ES-I3 (cell line): Measurements from ENCODE around the gene CALN1.
"Not testable (repeated sequence)": the region's sequence is repeated elsewhere in the genome, so short reads cannot be mapped to it uniquely, and the experiment has no call there.

ENCODE experiments used
- H3K36me3 ChIP-seq: 2 replicates; pipeline ENCODE4 v1.6.1; 2013; ENCODE audit warnings: mild to moderate bottlenecking, low read length, control low read depth, moderate library complexity; ENCODE audit not compliant: insufficient read depth
- H3K4me1 ChIP-seq: 2 replicates; pipeline ENCODE4 v1.6.1; 2013; ENCODE audit warnings: mild to moderate bottlenecking, control low read depth, low read length; ENCODE audit not compliant: insufficient read depth
- H3K9ac ChIP-seq: 2 replicates; pipeline ENCODE4 v1.6.1; 2013; ENCODE audit warnings: low read depth, mild to moderate bottlenecking, low read length, moderate library complexity
- H3K9me3 ChIP-seq: 2 replicates; pipeline ENCODE4 v1.6.1; 2013; ENCODE audit warnings: mild to moderate bottlenecking, low read length, moderate library complexity; ENCODE audit not compliant: control insufficient read depth, insufficient read depth

The CALN1 gene

GRCh38 chr7:72078856-72079255, 333.3 kb downstream of the CALN1 start:
- H3K9ac ChIP-seq, result no peak overlapping the region
- no peaks in the 10 kb centered on the region for H3K4me1 ChIP-seq
- no peaks in the 10 kb centered on the region for H3K9me3 ChIP-seq
- H3K36me3 ChIP-seq, result no peaks in the 10 kb centered on the region

DNA sequence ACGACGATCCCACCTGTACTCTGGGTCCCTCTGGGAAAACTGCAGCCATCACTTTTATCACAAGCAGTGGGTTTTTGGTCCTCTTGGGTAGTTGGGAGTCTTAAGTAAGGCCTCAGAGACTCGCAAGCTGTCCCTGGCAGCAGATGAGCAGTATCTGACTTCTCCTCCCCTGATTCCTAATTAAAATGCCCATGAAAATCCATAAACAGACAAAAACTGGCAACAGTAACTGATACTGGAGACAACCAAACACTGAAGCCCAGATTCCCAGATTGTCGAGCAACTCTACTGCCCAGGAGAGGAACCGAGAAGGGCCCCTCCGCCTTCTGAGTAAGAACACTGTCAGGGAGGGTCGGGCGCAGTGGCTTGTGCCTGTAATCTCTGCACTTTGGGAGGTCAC, 333.8 kb downstream of the CALN1 start:
- Histone ChIP-seq H3K4me1 (no peaks in the 10 kb centered on the region), H3K9me3 (no peaks in the 10 kb centered on the region), H3K9ac (no peak overlapping the region), H3K36me3 (no peaks in the 10 kb centered on the region)

GRCh38 chr7:72077786-72078185, 334.4 kb downstream of the CALN1 start:
- Histone ChIP-seq H3K9ac (no peak overlapping the region), H3K36me3 (no peaks in the 10 kb centered on the region), H3K9me3 (no peaks in the 10 kb centered on the region), H3K4me1 (no peaks in the 10 kb centered on the region)

GRCh38 chr7:72072901-72073300, 339.2 kb downstream of the CALN1 start:
- Histone ChIP-seq H3K9me3 (0 out of 2 replicates have a peak, but pooled peaks cover 4% of the 10 kb centered on the region), H3K4me1 (no peaks in the 10 kb centered on the region), H3K9ac (no peak overlapping the region), H3K36me3 (no peaks in the 10 kb centered on the region)

GRCh38 chr7:72069263-72069662, 342.9 kb downstream of the CALN1 start:
- Histone ChIP-seq H3K36me3 (no peaks in the 10 kb centered on the region), H3K4me1 (no peaks in the 10 kb centered on the region; the same call in 1 of the 2 replicates), H3K9ac (no peak overlapping the region), H3K9me3 (0 out of 2 replicates have a peak, but pooled peaks cover 4% of the 10 kb centered on the region)

- H3K9me3 ChIP-seq, H3K36me3 ChIP-seq, H3K4me1 ChIP-seq, H3K9ac ChIP-seq: not testable (repeated sequence)
Observed at GRCh38 chr7:72065764-72066163, 346.4 kb downstream of the CALN1 start.

- H3K9ac ChIP-seq, result no peak overlapping the region
- H3K36me3 ChIP-seq, result no peaks in the 10 kb centered on the region
- no peaks in the 10 kb centered on the region; the same call in 1 of the 2 replicates for H3K4me1 ChIP-seq
- no peaks in the 10 kb centered on the region for H3K9me3 ChIP-seq
Observed at GRCh38 chr7:72064916-72065315, 347.2 kb downstream of the CALN1 start.

DNA sequence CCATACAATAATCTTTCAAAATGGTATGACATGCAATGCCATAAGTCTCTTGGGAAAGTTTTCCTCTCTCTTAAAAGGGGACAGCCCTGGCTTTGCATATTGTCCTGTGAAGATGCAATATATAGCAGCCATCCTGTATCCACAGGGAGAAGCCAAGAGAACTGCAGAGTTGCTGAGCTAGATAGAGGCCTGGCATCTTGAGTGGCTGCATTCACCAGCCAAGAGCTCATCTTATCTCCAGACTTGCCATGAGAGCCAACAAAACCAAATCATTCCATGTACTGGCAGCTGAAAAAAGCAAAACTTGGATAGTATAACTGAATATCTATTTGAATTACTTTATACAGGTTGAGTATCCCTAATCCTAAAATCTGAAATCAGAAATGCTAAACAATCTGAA, 348.8 kb downstream of the CALN1 start:
- H3K4me1 ChIP-seq, result no peaks in the 10 kb centered on the region; the same call in 1 of the 2 replicates
- no peaks in the 10 kb centered on the region for H3K36me3 ChIP-seq
- H3K9me3 ChIP-seq, result no peaks in the 10 kb centered on the region
- H3K9ac ChIP-seq, result no peak overlapping the region

DNA sequence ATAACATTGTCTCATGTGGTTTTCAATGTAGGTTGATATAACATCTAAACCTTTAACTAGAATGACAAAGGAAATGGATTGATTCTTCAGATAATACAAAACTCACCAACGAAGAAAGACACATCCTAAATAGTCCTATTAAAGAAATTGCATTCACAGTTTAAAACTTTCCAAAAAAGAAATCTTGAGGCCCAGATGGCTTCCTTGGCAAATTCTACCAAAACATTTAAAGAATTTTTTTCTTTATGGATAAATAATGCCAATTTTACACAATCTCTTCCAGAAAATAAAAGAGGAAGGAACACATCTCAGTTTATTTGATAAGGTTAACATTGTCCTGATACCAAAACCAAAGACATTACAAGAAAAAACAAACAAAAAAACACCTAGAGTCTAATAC, 349.5 kb downstream of the CALN1 start:
- no peaks in the 10 kb centered on the region for H3K36me3 ChIP-seq

DNA sequence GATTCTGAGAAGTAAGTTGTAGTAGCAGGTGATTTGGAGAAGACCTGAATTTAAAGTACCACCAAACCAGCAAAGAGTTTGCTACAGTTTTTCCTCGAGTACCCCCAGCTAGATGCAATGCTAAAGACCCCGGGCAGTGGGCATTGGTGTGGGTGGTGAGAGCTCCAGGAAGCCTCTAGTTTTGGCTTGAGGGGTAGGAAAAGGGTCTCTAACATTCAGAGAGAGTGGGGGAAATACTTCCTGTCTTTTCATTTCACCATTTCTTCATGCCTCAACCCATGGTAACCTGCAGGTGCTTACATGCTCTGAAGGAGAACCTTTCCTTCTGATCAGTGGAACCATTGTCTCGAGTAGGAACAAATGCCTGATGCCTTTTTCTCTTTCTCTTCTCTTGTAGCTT, 352.2 kb downstream of the CALN1 start:
- H3K4me1 ChIP-seq, result no peaks in the 10 kb centered on the region
- no peak overlapping the region for H3K9ac ChIP-seq
- no peaks in the 10 kb centered on the region for H3K36me3 ChIP-seq
- H3K9me3 ChIP-seq, result no peaks in the 10 kb centered on the region

More for the DNA sequence above, 349.5 kb downstream of the CALN1 start:
- no peaks in the 10 kb centered on the region for H3K9me3 ChIP-seq
- no peak overlapping the region for H3K9ac ChIP-seq
- H3K4me1 ChIP-seq, result no peaks in the 10 kb centered on the region; the same call in 1 of the 2 replicates

DNA sequence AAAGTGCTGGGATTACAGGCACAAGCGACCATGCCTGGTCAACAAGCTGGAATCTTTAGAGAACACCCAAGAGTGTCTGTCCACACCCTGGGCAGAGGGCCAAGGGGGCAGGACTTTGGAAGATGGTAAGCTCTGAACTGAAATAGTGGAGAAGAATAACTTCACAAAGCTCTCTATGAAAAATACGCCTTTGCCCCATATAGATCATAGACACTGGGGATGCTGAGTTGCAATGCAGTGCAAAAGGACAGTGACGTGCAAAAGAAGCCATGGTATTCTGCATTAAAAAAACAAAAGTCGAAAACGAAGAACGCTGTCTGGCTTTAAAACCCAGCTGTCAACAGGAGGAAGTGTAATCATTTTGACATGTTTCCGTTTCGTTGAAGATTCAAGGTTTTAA, 353.6 kb downstream of the CALN1 start:
- H3K9me3 ChIP-seq, result no peaks in the 10 kb centered on the region
- no peaks in the 10 kb centered on the region for H3K4me1 ChIP-seq
- no peaks in the 10 kb centered on the region for H3K36me3 ChIP-seq
- H3K9ac ChIP-seq, result no peak overlapping the region

GRCh38 chr7:72057796-72058195, 354.3 kb downstream of the CALN1 start:
- no peaks in the 10 kb centered on the region for H3K4me1 ChIP-seq
- H3K9ac ChIP-seq, result no peak overlapping the region
- H3K9me3 ChIP-seq, result no peaks in the 10 kb centered on the region
- no peaks in the 10 kb centered on the region for H3K36me3 ChIP-seq

DNA sequence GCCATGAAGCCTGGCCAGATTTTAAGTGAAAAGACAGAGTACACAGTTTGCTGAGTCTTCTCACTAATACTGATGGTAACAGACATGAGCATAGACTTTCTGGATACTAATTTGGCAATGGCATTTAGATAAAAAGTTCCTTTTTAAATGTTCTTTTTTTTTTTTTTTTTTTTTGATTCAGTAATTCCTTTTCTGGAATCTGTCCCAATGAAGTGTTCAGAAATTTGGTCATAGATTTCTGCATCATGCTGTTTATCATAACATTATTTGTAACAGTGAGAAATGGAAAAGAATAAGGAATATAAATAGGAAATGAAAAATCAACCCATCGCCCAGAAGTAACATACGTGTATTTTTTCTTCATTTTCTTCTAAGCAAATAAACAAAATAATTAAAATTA, 354.9 kb downstream of the CALN1 start:
- H3K9me3 ChIP-seq, result no peaks in the 10 kb centered on the region
- no peak overlapping the region for H3K9ac ChIP-seq
- H3K36me3 ChIP-seq, result no peaks in the 10 kb centered on the region
- no peaks in the 10 kb centered on the region for H3K4me1 ChIP-seq

DNA sequence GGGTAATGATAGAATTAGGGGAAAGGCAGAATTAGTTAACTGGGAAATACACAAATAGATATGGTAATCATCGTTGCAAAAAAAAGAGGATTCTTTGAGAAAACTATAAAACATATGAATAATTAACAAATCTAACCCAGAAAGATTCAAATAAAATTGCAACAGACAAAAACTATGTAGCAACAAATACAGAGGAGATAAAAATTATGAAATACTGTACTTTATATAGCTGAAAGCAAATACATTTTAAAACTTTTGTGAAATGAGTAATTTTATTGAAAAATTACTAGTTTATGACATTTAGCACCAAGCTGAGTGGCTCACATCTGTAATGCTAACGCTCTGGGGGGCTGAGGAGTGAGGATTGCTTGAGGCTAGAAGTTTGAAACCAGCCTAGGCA, 356.7 kb downstream of the CALN1 start:
- Histone ChIP-seq H3K9me3 (no peaks in the 10 kb centered on the region), H3K4me1 (no peaks in the 10 kb centered on the region), H3K36me3 (no peaks in the 10 kb centered on the region), H3K9ac (no peak overlapping the region)

- Histone ChIP-seq H3K36me3 (no peaks in the 10 kb centered on the region), H3K9ac (no peak overlapping the region), H3K4me1 (no peaks in the 10 kb centered on the region), H3K9me3 (no peaks in the 10 kb centered on the region)
Observed at GRCh38 chr7:72053292-72053691, 358.8 kb downstream of the CALN1 start.

- Histone ChIP-seq H3K36me3 (no peaks in the 10 kb centered on the region), H3K9me3 (no peaks in the 10 kb centered on the region), H3K4me1 (no peaks in the 10 kb centered on the region), H3K9ac (no peak overlapping the region)
Observed at GRCh38 chr7:72048420-72048819, 363.7 kb downstream of the CALN1 start.
